K562 (cell line): Measurements from ENCODE around the gene RALB. TPM values are rescaled to one million over a fixed set of nuclear protein-coding genes. Genes with fewer than 3 reads are reported as not detected.
A peak's percentile ranks its signal among the peaks of the same experiment; 100 is the strongest.

ENCODE experiments used
- BHLHE40 ChIP-seq: IDR thresholded peaks from 2 replicates; pipeline ENCODE4 v1.6.1; 2011; ENCODE audit warnings: low read length, improper control_type of control experiment
- CBFB ChIP-seq: sonication (generic); formaldehyde crosslinking; IDR thresholded peaks from 2 replicates; pipeline ENCODE4 v1.4.0; 2020; ENCODE audit warnings: mild to moderate bottlenecking, missing genetic modification reagents
- CBX5 ChIP-seq: IDR thresholded peaks from 2 replicates; pipeline ENCODE4 v1.6.1; 2014; ENCODE audit warnings: low read depth, borderline replicate concordance
- CREM ChIP-seq: IDR thresholded peaks from 2 replicates; pipeline ENCODE4 v1.6.1; 2014; ENCODE audit warnings: antibody characterized with exemption, low read depth
- CSDE1 ChIP-seq, 2 experiments: fragments of 450-650 bp; IDR thresholded peaks; 2 replicates each; pipeline ENCODE4 v1.6.1; 2016; ENCODE audit warnings: mild to moderate bottlenecking in 1 of 2
- KLF16 ChIP-seq: IDR thresholded peaks from 2 replicates; pipeline ENCODE4 v1.6.1; 2016; ENCODE audit warnings: antibody characterized with exemption
- L3MBTL2 ChIP-seq: fragments of 450-650 bp; IDR thresholded peaks from 2 replicates; pipeline ENCODE4 v1.6.1; 2016; ENCODE audit warnings: mild to moderate bottlenecking, moderate library complexity
- MAFK ChIP-seq: IDR thresholded peaks from 2 replicates; pipeline ENCODE4 v1.6.1; 2011; ENCODE audit warnings: low read length, improper control_type of control experiment
- MTA2 ChIP-seq: fragments of 450-650 bp; IDR thresholded peaks from 2 replicates; pipeline ENCODE4 v1.6.1; 2016; ENCODE audit warnings: low read depth
- NFATC3 ChIP-seq: fragments of 450-650 bp; IDR thresholded peaks from 2 replicates; pipeline ENCODE4 v1.6.1; 2017; ENCODE audit warnings: mild to moderate bottlenecking
- ZFP1 ChIP-seq: fragments of 450-650 bp; formaldehyde crosslinking; IDR thresholded peaks from 2 replicates; pipeline ENCODE4 v1.4.0; 2020; ENCODE audit warnings: mild to moderate bottlenecking, mixed read lengths
- ZNF644 ChIP-seq: fragments of 200-800 bp; sonication (Bioruptor generic); IDR thresholded peaks from 2 replicates; pipeline ENCODE4 v1.6.1; 2016; ENCODE audit warnings: low read depth, missing genetic modification characterization, missing compliant biosample characterization
- ZNF707 ChIP-seq: fragments of 250-450 bp; sonication (Bioruptor Pico); conservative IDR thresholded peaks from 2 replicates; pipeline ENCODE4 v1.8.0; 2022; ENCODE audit warnings: inconsistent platforms, mild to moderate bottlenecking, moderate library complexity
- ZNF764 ChIP-seq: fragments of 250-450 bp; sonication (Bioruptor Pico); IDR thresholded peaks from 2 replicates; pipeline ENCODE4 v1.4.0; 2020; ENCODE audit warnings: low read depth, mild to moderate bottlenecking, moderate library complexity
- ZNF830 ChIP-seq: fragments of 250-450 bp; sonication (Bioruptor Pico); IDR thresholded peaks from 2 replicates; pipeline ENCODE4 v1.5.0; 2021; ENCODE audit warnings: mild to moderate bottlenecking
- polyA plus RNA-seq, 8 experiments: library from polyadenylated mRNA; depleted of rRNA in 4 of 8; stranded (reverse) in 5 of 8; unstranded in 3 of 8; fragments of >200 nt; fragmentation: Nextera tagmentation in 2 of 8; fragmentation: Illumina TruSeq in 1 of 8; extraction: Ambion mirVana in 2 of 8; extraction: Trizol in 1 of 8; gene quantifications; 2 replicates each; pipeline versions ENCODE4 v1.2.1 to v1.2.3, GENCODE V29; 2011 to 2014; ENCODE audit warnings: inconsistent platforms in 1 of 8, missing spikeins in 1 of 8
- total RNA-seq, 7 experiments: library from RNA; depleted of rRNA in 6 of 7; stranded (reverse); fragments of >200 nt in 6 of 7; fragmentation: Illumina TruSeq in 2 of 7; extraction: Trizol in 2 of 7; gene quantifications; 2 replicates each; pipeline versions ENCODE4 v1.2.1 to v1.2.3, GENCODE V29; 2011 to 2021; ENCODE audit warnings: low replicate concordance in 1 of 7
- TF ChIP-seq, protein P1 (sequence below): fragments of 250-450 bp; sonication (Bioruptor Pico); IDR thresholded peaks from 2 replicates; pipeline ENCODE4 v1.8.0; 2021; ENCODE audit warnings: mild to moderate bottlenecking, moderate library complexity
- TF ChIP-seq, protein P2 (sequence below): sonication (generic); formaldehyde crosslinking; IDR thresholded peaks from 2 replicates; pipeline ENCODE4 v1.9.0; 2022; ENCODE audit warnings: mild to moderate bottlenecking, missing genetic modification reagents
- TF ChIP-seq, protein P3 (sequence below): fragments of 450-650 bp; IDR thresholded peaks from 2 replicates; pipeline ENCODE4 v1.6.1; 2016
- TF ChIP-seq, protein P4 (sequence below): fragments of 200-800 bp; sonication (Bioruptor generic); IDR thresholded peaks from 2 replicates; pipeline ENCODE4 v1.6.1; 2017; ENCODE audit warnings: missing genetic modification characterization, missing compliant biosample characterization
- TF ChIP-seq, protein P5 (sequence below): fragments of 450-650 bp; formaldehyde crosslinking; IDR thresholded peaks from 2 replicates; pipeline ENCODE4 v1.4.0; 2022; ENCODE audit warnings: missing genetic modification characterization
- TF ChIP-seq, protein P6 (sequence below), 2 experiments: fragments of 450-650 bp in 1 of 2; sonication (generic) in 1 of 2; formaldehyde crosslinking in 1 of 2; IDR thresholded peaks in 1 of 2; conservative IDR thresholded peaks in 1 of 2; 2 replicates each; pipeline versions ENCODE4 v1.6.1 to v1.8.1; 2016 to 2023; ENCODE audit warnings: mild to moderate bottlenecking in 2 of 2, moderate library complexity in 2 of 2, inconsistent platforms in 1 of 2, missing genetic modification reagents in 1 of 2

Gene RALB
- total and polyA plus RNA-seq, 9 of the 15 experiments (the other 6 are each of a cell fraction or from before 2014, with no cell fraction given) = 14.8 to 65.6 (median 38.4) TPM

DNA sequence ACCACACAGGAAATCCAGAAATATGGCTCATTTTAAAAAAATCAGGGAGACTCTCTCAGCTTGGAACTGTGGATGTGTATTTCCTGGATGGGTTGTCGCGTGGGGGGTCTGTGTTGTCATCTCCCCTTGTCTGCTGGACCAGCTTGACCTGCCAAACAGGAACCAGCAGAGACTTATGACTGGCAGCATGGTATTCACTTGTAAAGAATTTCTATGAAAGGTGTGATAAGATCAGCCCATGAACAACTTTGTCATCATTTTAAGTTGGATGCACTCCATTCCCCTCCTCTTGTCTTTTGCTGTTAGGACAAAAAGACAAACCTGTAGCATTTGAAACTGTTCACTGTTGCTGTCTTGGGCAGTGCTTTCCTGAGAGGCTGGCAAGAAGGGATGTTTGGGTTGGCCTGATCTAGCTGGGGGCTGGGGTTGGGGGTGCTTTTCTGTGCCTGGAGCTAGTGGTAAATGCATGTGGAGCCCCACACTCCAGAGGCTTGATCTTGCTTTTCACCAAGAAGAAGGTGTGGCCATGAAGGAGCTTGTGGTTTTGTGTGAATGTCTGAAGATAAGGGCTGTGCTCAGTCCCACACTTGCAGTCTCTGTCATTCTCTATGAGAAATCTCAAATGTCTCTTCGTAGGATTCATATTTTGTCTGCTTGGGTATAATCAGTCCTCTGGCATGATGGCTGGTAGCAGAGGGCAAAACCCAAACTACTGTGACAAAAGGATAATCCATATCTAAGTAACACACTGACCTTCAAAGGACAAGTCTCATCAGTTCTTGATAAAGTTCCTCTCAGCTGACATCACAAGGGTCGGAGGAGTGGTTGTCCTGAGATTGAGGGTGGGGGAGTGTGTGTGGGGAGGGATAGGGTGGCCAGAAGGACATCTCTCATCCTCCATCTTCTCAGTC is 39.0 kb downstream of the RALB start (continued):
- no peak for TF ChIP-seq ZNF764 (CRISPR knock-in tag)
- TF ChIP-seq ZNF644 (tag) = no peak
- TF ChIP-seq, protein P1, sequence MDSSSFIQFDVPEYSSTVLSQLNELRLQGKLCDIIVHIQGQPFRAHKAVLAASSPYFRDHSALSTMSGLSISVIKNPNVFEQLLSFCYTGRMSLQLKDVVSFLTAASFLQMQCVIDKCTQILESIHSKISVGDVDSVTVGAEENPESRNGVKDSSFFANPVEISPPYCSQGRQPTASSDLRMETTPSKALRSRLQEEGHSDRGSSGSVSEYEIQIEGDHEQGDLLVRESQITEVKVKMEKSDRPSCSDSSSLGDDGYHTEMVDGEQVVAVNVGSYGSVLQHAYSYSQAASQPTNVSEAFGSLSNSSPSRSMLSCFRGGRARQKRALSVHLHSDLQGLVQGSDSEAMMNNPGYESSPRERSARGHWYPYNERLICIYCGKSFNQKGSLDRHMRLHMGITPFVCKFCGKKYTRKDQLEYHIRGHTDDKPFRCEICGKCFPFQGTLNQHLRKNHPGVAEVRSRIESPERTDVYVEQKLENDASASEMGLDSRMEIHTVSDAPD = no peak
- no peak; the same call in 1 of the 2 replicates for TF ChIP-seq MTA2
- peak; percentile 21; the same call in 1 of the 2 replicates for TF ChIP-seq CREM
- TF ChIP-seq, protein P2, sequence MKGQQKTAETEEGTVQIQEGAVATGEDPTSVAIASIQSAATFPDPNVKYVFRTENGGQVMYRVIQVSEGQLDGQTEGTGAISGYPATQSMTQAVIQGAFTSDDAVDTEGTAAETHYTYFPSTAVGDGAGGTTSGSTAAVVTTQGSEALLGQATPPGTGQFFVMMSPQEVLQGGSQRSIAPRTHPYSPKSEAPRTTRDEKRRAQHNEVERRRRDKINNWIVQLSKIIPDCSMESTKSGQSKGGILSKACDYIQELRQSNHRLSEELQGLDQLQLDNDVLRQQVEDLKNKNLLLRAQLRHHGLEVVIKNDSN = no peak
- peak; percentile 76 for TF ChIP-seq KLF16
- TF ChIP-seq ZFP1 = no peak
- no peak for TF ChIP-seq ZNF707 (CRISPR knock-in tag)
- TF ChIP-seq CBX5 = no peak
- no peak for TF ChIP-seq BHLHE40
- peak; percentile 54; the same call in 1 of the 2 replicates for TF ChIP-seq CBFB (CRISPR knock-in tag)
- TF ChIP-seq, protein P3, sequence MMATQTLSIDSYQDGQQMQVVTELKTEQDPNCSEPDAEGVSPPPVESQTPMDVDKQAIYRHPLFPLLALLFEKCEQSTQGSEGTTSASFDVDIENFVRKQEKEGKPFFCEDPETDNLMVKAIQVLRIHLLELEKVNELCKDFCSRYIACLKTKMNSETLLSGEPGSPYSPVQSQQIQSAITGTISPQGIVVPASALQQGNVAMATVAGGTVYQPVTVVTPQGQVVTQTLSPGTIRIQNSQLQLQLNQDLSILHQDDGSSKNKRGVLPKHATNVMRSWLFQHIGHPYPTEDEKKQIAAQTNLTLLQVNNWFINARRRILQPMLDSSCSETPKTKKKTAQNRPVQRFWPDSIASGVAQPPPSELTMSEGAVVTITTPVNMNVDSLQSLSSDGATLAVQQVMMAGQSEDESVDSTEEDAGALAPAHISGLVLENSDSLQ = peak; percentile 73
- no peak for TF ChIP-seq NFATC3
- TF ChIP-seq ZNF830 (CRISPR knock-in tag) = no peak
- TF ChIP-seq MAFK = peak; percentile 13; the same call in 1 of the 2 replicates
- TF ChIP-seq CSDE1 (IDR thresholded peaks at IDR 0.05) = no peak
- TF ChIP-seq, protein P4, sequence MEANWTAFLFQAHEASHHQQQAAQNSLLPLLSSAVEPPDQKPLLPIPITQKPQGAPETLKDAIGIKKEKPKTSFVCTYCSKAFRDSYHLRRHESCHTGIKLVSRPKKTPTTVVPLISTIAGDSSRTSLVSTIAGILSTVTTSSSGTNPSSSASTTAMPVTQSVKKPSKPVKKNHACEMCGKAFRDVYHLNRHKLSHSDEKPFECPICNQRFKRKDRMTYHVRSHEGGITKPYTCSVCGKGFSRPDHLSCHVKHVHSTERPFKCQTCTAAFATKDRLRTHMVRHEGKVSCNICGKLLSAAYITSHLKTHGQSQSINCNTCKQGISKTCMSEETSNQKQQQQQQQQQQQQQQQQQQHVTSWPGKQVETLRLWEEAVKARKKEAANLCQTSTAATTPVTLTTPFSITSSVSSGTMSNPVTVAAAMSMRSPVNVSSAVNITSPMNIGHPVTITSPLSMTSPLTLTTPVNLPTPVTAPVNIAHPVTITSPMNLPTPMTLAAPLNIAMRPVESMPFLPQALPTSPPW (CRISPR knock-in tag) = peak; percentile 67; the same call in 1 of the 2 replicates
- TF ChIP-seq, protein P5, sequence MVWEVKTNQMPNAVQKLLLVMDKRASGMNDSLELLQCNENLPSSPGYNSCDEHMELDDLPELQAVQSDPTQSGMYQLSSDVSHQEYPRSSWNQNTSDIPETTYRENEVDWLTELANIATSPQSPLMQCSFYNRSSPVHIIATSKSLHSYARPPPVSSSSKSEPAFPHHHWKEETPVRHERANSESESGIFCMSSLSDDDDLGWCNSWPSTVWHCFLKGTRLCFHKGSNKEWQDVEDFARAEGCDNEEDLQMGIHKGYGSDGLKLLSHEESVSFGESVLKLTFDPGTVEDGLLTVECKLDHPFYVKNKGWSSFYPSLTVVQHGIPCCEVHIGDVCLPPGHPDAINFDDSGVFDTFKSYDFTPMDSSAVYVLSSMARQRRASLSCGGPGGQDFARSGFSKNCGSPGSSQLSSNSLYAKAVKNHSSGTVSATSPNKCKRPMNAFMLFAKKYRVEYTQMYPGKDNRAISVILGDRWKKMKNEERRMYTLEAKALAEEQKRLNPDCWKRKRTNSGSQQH (CRISPR knock-in tag) = no peak
- peak; percentile 40; the same call in 1 of the 2 replicates for TF ChIP-seq L3MBTL2
- TF ChIP-seq, protein P6, sequence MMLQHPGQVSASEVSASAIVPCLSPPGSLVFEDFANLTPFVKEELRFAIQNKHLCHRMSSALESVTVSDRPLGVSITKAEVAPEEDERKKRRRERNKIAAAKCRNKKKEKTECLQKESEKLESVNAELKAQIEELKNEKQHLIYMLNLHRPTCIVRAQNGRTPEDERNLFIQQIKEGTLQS (IDR thresholded peaks at IDR 0.05) = peak; percentile 74
- TF ChIP-seq, protein P6 (CRISPR knock-in tag; conservative IDR thresholded peaks at IDR 0.05) = no peak
